Posterior cingulate gyrus (tissue), 11 donors: Measurements from ENCODE around the gene CD79B.

ENCODE experiments used
- DNase-seq, 10 donors: peaks; one replicate each; pipeline versions ENCODE4 v3.0.0 to v3.0.0-alpha.2; 2020 to 2021; ENCODE audit warnings: mixed read lengths in 3 of 10
- intact Hi-C: fragments of 100-400 bp; cut with DNase I; formaldehyde crosslinking; loops from one replicate; pipeline ENCODE4 v1.15.1; 2023

Gene CD79B

GRCh38 chr17:63931981-63932561 lies at the start of gene CD79B:
Gene CD79B, minus strand, starts transcription at chr17:63932331. Its CDS starts 70 bp downstream, at chr17:63932261.
- intact Hi-C loops: no loop called here
- DNase-seq: no peak

- no peak for DNase-seq
- intact Hi-C loops: no loop called here
These were observed 46.4 kb upstream of the CD79B start for GRCh38 chr17:63978272-63979200.

- intact Hi-C loops: no loop called here
- DNase-seq: no peak
These were observed 44.6 kb upstream of the CD79B start for GRCh38 chr17:63976702-63977101.

GRCh38 chr17:63975541-63976092 lies 43.5 kb upstream of the CD79B start:
- no peak for DNase-seq
- intact Hi-C loops: no loop called here

GRCh38 chr17:63974594-63975192 lies 42.6 kb upstream of the CD79B start:
- DNase-seq: no peak
- intact Hi-C loops: no loop called here

- intact Hi-C loops: no loop called here
- DNase-seq: no peak
These were observed 41.9 kb upstream of the CD79B start for GRCh38 chr17:63973930-63974593.

GRCh38 chr17:63973247-63973646 lies 41.1 kb upstream of the CD79B start:
- intact Hi-C loops: no loop called here
- no peak for DNase-seq

GRCh38 chr17:63972796-63973195 lies 40.7 kb upstream of the CD79B start, which contains the start of gene SCN4A:
Gene SCN4A, minus strand, starts transcription at chr17:63972918. Its CDS starts 77 bp downstream, at chr17:63972841.
- intact Hi-C loops: no loop called here
- DNase-seq: no peak

GRCh38 chr17:63969278-63969677 lies 37.1 kb upstream of the CD79B start:
- intact Hi-C loops: no loop called here
- no peak for DNase-seq

- no peak for DNase-seq
- intact Hi-C loops: no loop called here
These were observed 35.8 kb upstream of the CD79B start for GRCh38 chr17:63967953-63968352.

GRCh38 chr17:63966646-63967264 lies 34.6 kb upstream of the CD79B start:
- no peak for DNase-seq
- intact Hi-C loops: no loop called here

- intact Hi-C loops: no loop called here
- no peak for DNase-seq
These were observed 31.0 kb upstream of the CD79B start for GRCh38 chr17:63963123-63963522.

- no peak for DNase-seq
- intact Hi-C loops: no loop called here
These were observed 30.2 kb upstream of the CD79B start for GRCh38 chr17:63962298-63962744.

GRCh38 chr17:63961355-63962212 lies 29.5 kb upstream of the CD79B start:
- DNase-seq: no peak
- intact Hi-C loops: no loop called here

- DNase-seq: no peak
- intact Hi-C loops: no loop called here
These were observed 28.3 kb upstream of the CD79B start for GRCh38 chr17:63960430-63960829.

- intact Hi-C loops: no loop called here
- no peak for DNase-seq
These were observed 27.9 kb upstream of the CD79B start for GRCh38 chr17:63960006-63960405.

- no peak for DNase-seq
- intact Hi-C loops: no loop called here
These were observed 24.3 kb upstream of the CD79B start for GRCh38 chr17:63956296-63956920.

- intact Hi-C loops: no loop called here
- DNase-seq: no peak
These were observed 23.7 kb upstream of the CD79B start for GRCh38 chr17:63955791-63956190.

- no peak for DNase-seq
- intact Hi-C loops: no loop called here
These were observed 23.1 kb upstream of the CD79B start for GRCh38 chr17:63955232-63955631.
